ENCODE results near the gene MORN2. TPM values are rescaled to one million over a fixed set of nuclear protein-coding genes. Genes with fewer than 3 reads are reported as not detected.

MORN2 gene
- polyA plus RNA-seq, 2 of the 4 experiments (the other 2 are of a cell fraction): 44.7 to 54.7 TPM

GRCh38 chr2:38835990-38836389 lies 39.8 kb upstream of the MORN2 start:
- 89% methylated on average over 3 of the region's 3 CpGs for WGBS (ENCODE audit: missing lambda C conversion rate)
- CTCF ChIA-PET: interaction anchor here (0.7 to 2.4 kb wide), 5 partner anchors 9 to 210 kb away, joined by 3 to 22 read pairs (median 8); no protein-coding TSS in a partner anchor
- no peak for FAIRE-seq
- H3K4me2 ChIP-seq: no peak overlapping the region
- no peak overlapping the region for H3K4me3 ChIP-seq
- H3K4me1 ChIP-seq: no peaks in the 10 kb centered on the region
- no peaks in the 10 kb centered on the region for H3K9me3 ChIP-seq
- POLR2A ChIA-PET: interaction anchor here (2.1 kb wide), 1 partner anchor 85 kb away, joined by 8 read pairs; the partner anchor contains the start of gene SRSF7
- H3K27ac ChIP-seq: no peak overlapping the region
- no peak for DNase-seq (ENCODE audit: low read depth in 1 of 2, low spot score in 1 of 2)
- no peak for ATAC-seq
- TF ChIP-seq CTCF (IDR thresholded peaks at IDR 0.05): no peak
- TF ChIP-seq MAZ (IDR thresholded peaks at IDR 0.05; ENCODE audit: borderline replicate concordance, low read depth, low read length): no peak
- no peak for TF ChIP-seq KDM1A (IDR thresholded peaks at IDR 0.05; ENCODE audit: low read depth)
- no peak for TF ChIP-seq RNF2 (IDR thresholded peaks at IDR 0.05; ENCODE audit: borderline replicate concordance, low read depth)
- TF ChIP-seq CHD2 (IDR thresholded peaks at IDR 0.05; ENCODE audit: low read length, partially characterized antibody): no peak
- TF ChIP-seq BCL3 (IDR thresholded peaks at IDR 0.05): no peak

- WGBS (ENCODE audit: missing lambda C conversion rate): 90% methylated on average over 2 of the region's 2 CpGs
- TF ChIP-seq FOSB (CRISPR knock-in tag; IDR thresholded peaks at IDR 0.05): no peak
- TF ChIP-seq TP53 (CRISPR knock-in tag; IDR thresholded peaks at IDR 0.05): no peak
- no peak for TF ChIP-seq FOXS1 (CRISPR knock-in tag; IDR thresholded peaks at IDR 0.05)
- no peak for TF ChIP-seq EHF (CRISPR knock-in tag; IDR thresholded peaks at IDR 0.05)
- no peak for TF ChIP-seq HEYL (CRISPR knock-in tag; IDR thresholded peaks at IDR 0.05)
- no peak for TF ChIP-seq HOXB5 (CRISPR knock-in tag; IDR thresholded peaks at IDR 0.05)
- TF ChIP-seq ZC3H11A (IDR thresholded peaks at IDR 0.05): no peak
- no peak for TF ChIP-seq ESRRA (IDR thresholded peaks at IDR 0.05; ENCODE audit: borderline replicate concordance, low read length)
- no peak for TF ChIP-seq POLR2A (IDR thresholded peaks at IDR 0.05; ENCODE audit: low read length)
- no peak for TF ChIP-seq HDAC2 (IDR thresholded peaks at IDR 0.05)
- TF ChIP-seq GATA3 (IDR thresholded peaks at IDR 0.05; ENCODE audit: borderline replicate concordance): no peak
- TF ChIP-seq RNF2 (IDR thresholded peaks at IDR 0.05; ENCODE audit: borderline replicate concordance, low read depth): no peak
- no peak for TF ChIP-seq PHF8 (IDR thresholded peaks at IDR 0.05; ENCODE audit: borderline replicate concordance, low read depth)
- TF ChIP-seq NR3C1 (IDR thresholded peaks at IDR 0.05): no peak
- TF ChIP-seq, protein P1, sequence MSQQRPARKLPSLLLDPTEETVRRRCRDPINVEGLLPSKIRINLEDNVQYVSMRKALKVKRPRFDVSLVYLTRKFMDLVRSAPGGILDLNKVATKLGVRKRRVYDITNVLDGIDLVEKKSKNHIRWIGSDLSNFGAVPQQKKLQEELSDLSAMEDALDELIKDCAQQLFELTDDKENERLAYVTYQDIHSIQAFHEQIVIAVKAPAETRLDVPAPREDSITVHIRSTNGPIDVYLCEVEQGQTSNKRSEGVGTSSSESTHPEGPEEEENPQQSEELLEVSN (IDR thresholded peaks at IDR 0.05; ENCODE audit: borderline replicate concordance, low read depth): no peak
- TF ChIP-seq, protein P2, sequence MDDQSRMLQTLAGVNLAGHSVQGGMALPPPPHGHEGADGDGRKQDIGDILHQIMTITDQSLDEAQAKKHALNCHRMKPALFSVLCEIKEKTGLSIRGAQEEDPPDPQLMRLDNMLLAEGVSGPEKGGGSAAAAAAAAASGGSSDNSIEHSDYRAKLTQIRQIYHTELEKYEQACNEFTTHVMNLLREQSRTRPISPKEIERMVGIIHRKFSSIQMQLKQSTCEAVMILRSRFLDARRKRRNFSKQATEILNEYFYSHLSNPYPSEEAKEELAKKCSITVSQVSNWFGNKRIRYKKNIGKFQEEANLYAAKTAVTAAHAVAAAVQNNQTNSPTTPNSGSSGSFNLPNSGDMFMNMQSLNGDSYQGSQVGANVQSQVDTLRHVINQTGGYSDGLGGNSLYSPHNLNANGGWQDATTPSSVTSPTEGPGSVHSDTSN (IDR thresholded peaks at IDR 0.05): no peak
- no peak for TF ChIP-seq RCOR1 (IDR thresholded peaks at IDR 0.05; ENCODE audit: low read depth, low read length)
- Histone ChIP-seq H3K4me1 (no peaks in the 10 kb centered on the region), H3K9me3 (no peaks in the 10 kb centered on the region), H3K4me3 (no peak overlapping the region), H3K27ac (no peak overlapping the region), H3K4me2 (no peak overlapping the region)
- no peak for DNase-seq (ENCODE audit: low read depth in 1 of 2, low spot score in 1 of 2)
- FAIRE-seq: no peak
- POLR2A ChIA-PET: no interaction called here
- CTCF ChIA-PET: no interaction called here
- no peak for ATAC-seq
Measured at GRCh38 chr2:38836791-38837190, 39.0 kb upstream of the MORN2 start.
